Stomach (tissue), 9 donors: ENCODE data around the gene NAV2. TPM values are rescaled to one million over a fixed set of nuclear protein-coding genes. Genes with fewer than 3 reads are reported as not detected.
A peak's percentile ranks its signal among the peaks of the same experiment; 100 is the strongest.

Source experiments
- DNase-seq, 2 donors: peaks; one replicate each; pipeline versions ENCODE4 v3.0.0 to v3.0.0-alpha.2; 2013 to 2019
- H3K27ac ChIP-seq, 5 donors: fragments of 200-600 bp in 4 of 5; sonication (generic) in 4 of 5; one replicate each; pipeline ENCODE4 v1.5.1; 2013 to 2019; ENCODE audit warnings: mild to moderate bottlenecking in 1 of 5, moderate library complexity in 1 of 5
- H3K27me3 ChIP-seq, 3 donors: fragments of 200-600 bp; sonication (generic); one replicate each; pipeline ENCODE4 v1.5.1; 2017 to 2019; ENCODE audit warnings: mixed run types in 1 of 3
- H3K36me3 ChIP-seq, 4 donors: fragments of 200-600 bp; sonication (generic); 1 replicate in 3 of 4; 2 replicates in 1 of 4; pipeline ENCODE4 v1.5.1; 2016 to 2019
- H3K4me1 ChIP-seq, 4 donors: fragments of 200-600 bp; sonication (generic); one replicate each; pipeline ENCODE4 v1.5.1; 2016 to 2019
- H3K4me3 ChIP-seq, 4 donors: fragments of 200-600 bp; sonication (generic) in 3 of 4; one replicate each; pipeline ENCODE4 v1.5.1; 2016 to 2019; ENCODE audit warnings: mild to moderate bottlenecking in 1 of 4
- H3K9me3 ChIP-seq, 4 donors: fragments of 200-600 bp; sonication (generic); one replicate each; pipeline ENCODE4 v1.5.1; 2016 to 2019
- CTCF ChIP-seq, 7 experiments: fragments of 450-650 bp in 4 of 7; fragments of 200-600 bp in 3 of 7; sonication (generic) in 3 of 7; IDR thresholded peaks; one replicate each; pipeline ENCODE4 v1.5.1; 2016 to 2019; ENCODE audit warnings: antibody characterized with exemption in 7 of 7, control low read depth in 2 of 7, mild to moderate bottlenecking in 1 of 7
- EP300 ChIP-seq: sonication (generic); formaldehyde crosslinking; IDR thresholded peaks from one replicate; pipeline ENCODE4 v1.6.1; 2017; ENCODE audit warnings: antibody characterized with exemption
- POLR2A ChIP-seq, 4 donors: fragments of 450-650 bp; IDR thresholded peaks; one replicate each; pipeline ENCODE4 v1.6.1; 2016; ENCODE audit warnings: antibody characterized with exemption in 4 of 4, control low read depth in 2 of 4, mild to moderate bottlenecking in 1 of 4, moderate library complexity in 1 of 4
- POLR2AphosphoS5 ChIP-seq, 3 donors: sonication (generic); formaldehyde crosslinking; IDR thresholded peaks; one replicate each; pipeline ENCODE4 v1.6.1; 2016; ENCODE audit warnings: antibody characterized with exemption in 3 of 3
- WGBS, 5 donors: extraction: QIAGEN DNeasy Blood & Tissue Kit in 3 of 5; methylation state at CpG; one replicate each; pipeline versions ENCODE4 v1.1.5 to v1.1.7; 2013 to 2018; 5-methylcytosine and 5-hydroxymethylcytosine counted together
- intact Hi-C: fragments of 100-400 bp; cut with DNase I; formaldehyde crosslinking; loops from one replicate; pipeline ENCODE4 v1.15.1; 2023; ENCODE audit warnings: low total_unique reads
- polyA plus RNA-seq, 3 donors: library from polyadenylated mRNA; stranded (reverse); fragments of 200-250 nt; gene quantifications; one replicate each; pipeline ENCODE4 v1.2.3, GENCODE V29; 2013
- total RNA-seq, 5 donors: library from RNA; depleted of rRNA; stranded (reverse); fragments of >200 nt; gene quantifications; one replicate each; pipeline versions ENCODE4 v1.1.0 to v1.2.3, GENCODE V29; 2014 to 2016
- donor health status: healthy with polysubstance abuse.
- donor health status: Bipolar disorder and iron deficiency.
- donor health status: healthy.

Gene NAV2
- total and polyA plus RNA-seq, 8 donors: 1.8 to 92.4 (median 7.9) TPM

DNA sequence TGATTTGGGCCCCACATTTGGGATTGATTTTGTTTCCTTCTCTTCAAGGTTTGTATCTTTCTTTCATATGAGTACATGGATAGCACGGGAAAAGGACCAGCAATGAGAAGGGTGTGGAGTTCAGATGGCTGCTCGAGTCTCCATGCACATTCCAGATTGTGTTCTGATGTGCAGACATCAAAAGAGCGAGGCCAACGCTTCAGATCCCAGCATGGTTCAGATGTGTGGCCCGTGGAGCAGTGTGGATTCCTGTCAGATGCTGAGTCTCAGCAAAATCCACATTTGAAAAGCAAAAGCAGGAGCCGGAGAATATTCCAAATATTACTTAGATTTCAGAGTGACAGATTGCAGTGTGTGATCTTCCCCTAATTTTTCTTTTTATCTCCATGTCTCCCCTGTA lies 228.2 kb downstream of the NAV2 start:
- Histone ChIP-seq H3K27me3 (no peaks in the 10 kb centered on the region), H3K36me3 (peaks cover 3 to 49% (median 22%) of the 10 kb centered on the region in 4 donors), H3K27ac (no peak overlapping the region), H3K9me3 (no peaks in the 10 kb centered on the region), H3K4me3 (no peak overlapping the region), H3K4me1 (peaks cover 0 to 10% (median 4%) of the 10 kb centered on the region in 4 donors)
- no peak for DNase-seq
- intact Hi-C loops: no loop called here
- WGBS, 5 donors: 87 to 94% (median 92%) methylated on average over 6 of the region's 6 CpGs
- TF ChIP-seq POLR2AphosphoS5 (IDR thresholded peaks at IDR 0.05): no peak
- no peak for TF ChIP-seq POLR2A (IDR thresholded peaks at IDR 0.05)
- TF ChIP-seq EP300: no peak

DNA sequence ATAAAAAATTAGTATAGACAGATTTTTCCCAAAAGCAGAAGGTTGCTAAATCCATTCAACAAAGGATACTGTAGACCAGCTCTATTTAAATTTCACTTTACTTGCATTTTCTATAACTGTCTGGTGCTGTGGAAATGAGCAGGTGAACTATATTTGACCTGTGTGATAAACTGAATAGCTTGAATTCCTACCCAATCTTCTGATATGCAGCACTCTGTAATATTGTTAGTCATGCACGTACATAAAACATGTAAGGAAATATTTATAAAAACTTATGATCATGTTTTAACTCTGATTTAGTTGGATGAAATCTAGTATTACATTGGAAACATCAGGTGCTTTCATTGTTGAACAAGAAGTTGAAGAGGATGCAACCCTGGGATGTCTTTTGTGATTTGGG lies 234.0 kb downstream of the NAV2 start:
- H3K27ac ChIP-seq: no peak overlapping the region
- 34 to 70% (median 37%) methylated on average over 1 of the region's 1 CpG for WGBS, 5 donors
- no peaks in the 10 kb centered on the region for H3K9me3 ChIP-seq
- no peak overlapping the region for H3K4me3 ChIP-seq
- intact Hi-C loops: no loop called here
- no peak for TF ChIP-seq POLR2A (IDR thresholded peaks at IDR 0.05)
- no peak for TF ChIP-seq EP300
- TF ChIP-seq POLR2AphosphoS5 (IDR thresholded peaks at IDR 0.05): no peak
- no peak for TF ChIP-seq CTCF (IDR thresholded peaks at IDR 0.05)
- peaks cover 15 to 74% (median 43%) of the 10 kb centered on the region in 4 donors for H3K36me3 ChIP-seq
- peaks cover 0 to 9% (median 1%) of the 10 kb centered on the region in 4 donors for H3K4me1 ChIP-seq
- no peaks in the 10 kb centered on the region for H3K27me3 ChIP-seq
- DNase-seq: no peak

DNA sequence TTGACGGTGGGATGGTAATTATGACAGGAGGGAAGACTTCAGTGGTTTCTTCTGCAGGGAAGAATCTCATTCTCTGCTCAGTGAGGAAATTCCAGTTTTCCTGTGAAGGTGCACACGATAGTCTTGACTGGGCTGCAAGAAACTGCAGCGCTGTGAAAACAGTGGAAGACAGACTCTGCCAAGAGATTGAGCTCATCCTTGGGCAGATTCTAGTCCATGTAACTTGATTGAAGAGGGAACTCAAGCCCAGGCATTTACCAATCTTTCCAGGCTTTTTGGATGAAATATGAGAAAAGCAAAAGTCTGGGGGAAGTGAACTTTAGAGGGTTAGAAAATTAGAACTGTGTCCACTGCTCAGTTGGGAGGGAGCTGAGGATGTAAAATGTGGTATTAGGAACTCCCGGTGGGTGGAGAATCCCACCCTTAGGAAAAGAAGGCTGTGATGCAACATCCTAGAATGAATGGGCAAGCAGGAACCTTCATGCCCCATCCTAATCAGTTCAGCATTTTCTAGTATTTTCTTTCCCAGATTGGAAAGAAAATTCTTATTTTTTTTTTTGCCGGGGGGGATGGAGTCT lies 235.0 kb downstream of the NAV2 start:
- H3K4me3 ChIP-seq: no peak overlapping the region
- peaks cover 0 to 19% (median 10%) of the 10 kb centered on the region in 4 donors for H3K4me1 ChIP-seq
- H3K27ac ChIP-seq: no peak overlapping the region
- peaks cover 15 to 64% (median 43%) of the 10 kb centered on the region in 4 donors for H3K36me3 ChIP-seq
- intact Hi-C loops: no loop called here
- H3K27me3 ChIP-seq: no peaks in the 10 kb centered on the region
- WGBS, 5 donors: 68 to 75% (median 74%) methylated on average over 5 of the region's 5 CpGs
- DNase-seq: no peak
- H3K9me3 ChIP-seq: no peaks in the 10 kb centered on the region
- no peak for TF ChIP-seq POLR2A (IDR thresholded peaks at IDR 0.05)
- no peak for TF ChIP-seq EP300
- TF ChIP-seq CTCF (IDR thresholded peaks at IDR 0.05): no peak
- TF ChIP-seq POLR2AphosphoS5 (IDR thresholded peaks at IDR 0.05): no peak

GRCh38 chr11:19949606-19950005 lies 237.0 kb downstream of the NAV2 start:
- Histone ChIP-seq H3K4me3 (no peak overlapping the region), H3K27me3 (no peaks in the 10 kb centered on the region), H3K4me1 (peaks cover 0 to 35% (median 27%) of the 10 kb centered on the region in 4 donors), H3K9me3 (no peaks in the 10 kb centered on the region), H3K27ac (no peak overlapping the region), H3K36me3 (peaks cover 15 to 55% (median 43%) of the 10 kb centered on the region in 4 donors)
- WGBS, 5 donors: 90 to 97% (median 93%) methylated on average over 7 of the region's 7 CpGs
- DNase-seq: no peak
- TF ChIP-seq EP300 (no peak), POLR2A (IDR thresholded peaks at IDR 0.05) (no peak), POLR2AphosphoS5 (IDR thresholded peaks at IDR 0.05) (no peak), CTCF (IDR thresholded peaks at IDR 0.05) (no peak)
- intact Hi-C loops: loop anchor here (5.0 kb wide), 1 partner anchor 178 kb away; no protein-coding TSS in a partner anchor

DNA sequence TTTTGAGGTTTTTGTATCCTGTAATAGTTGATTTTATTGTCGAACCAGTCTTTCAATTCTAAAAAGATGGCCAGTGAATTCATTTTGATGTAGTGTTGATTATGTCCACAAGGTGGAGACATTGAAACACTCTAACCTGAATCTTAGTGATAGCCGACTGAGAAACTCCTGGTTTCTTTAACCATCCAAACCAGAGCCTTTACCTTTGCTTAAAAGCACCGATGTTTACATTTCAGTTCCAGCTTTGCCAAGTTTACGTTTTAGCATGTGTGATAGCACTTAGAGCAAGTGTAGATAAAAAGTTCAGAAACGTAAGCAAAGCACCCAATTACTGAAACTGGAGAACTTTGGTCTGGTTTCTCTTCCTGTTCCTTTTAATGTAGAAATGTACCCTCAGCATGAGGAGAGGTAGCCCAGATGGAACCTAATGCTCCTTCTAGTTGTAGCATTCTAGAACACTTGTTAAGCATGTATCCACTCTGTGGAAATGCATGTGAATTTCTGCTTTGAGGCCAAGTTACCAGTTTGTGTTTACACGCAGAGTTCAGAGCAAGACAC lies 239.0 kb downstream of the NAV2 start:
- Histone ChIP-seq H3K27ac (peak overlapping the region in 3 of 5 donors; percentile 9 to 36 (median 21)), H3K4me3 (no peak overlapping the region), H3K9me3 (no peaks in the 10 kb centered on the region), H3K4me1 (peaks cover 0 to 43% (median 26%) of the 10 kb centered on the region in 4 donors), H3K27me3 (no peaks in the 10 kb centered on the region), H3K36me3 (peaks cover 15 to 42% (median 33%) of the 10 kb centered on the region in 4 donors)
- WGBS, 5 donors: 13 to 17% (median 14%) methylated on average over 6 of the region's 6 CpGs
- peak in 1 of 2 donors; percentile 85 for DNase-seq
- no peak for TF ChIP-seq EP300
- TF ChIP-seq POLR2A (IDR thresholded peaks at IDR 0.05): no peak
- TF ChIP-seq POLR2AphosphoS5 (IDR thresholded peaks at IDR 0.05): peak in 2 of 3 donors; percentile 3 to 48
- TF ChIP-seq CTCF (IDR thresholded peaks at IDR 0.05): peak in 5 of 7 experiments; percentile 34 to 88 (median 56)
- intact Hi-C loops: loop anchor here (5.0 kb wide), 1 partner anchor 176 kb away; no protein-coding TSS in a partner anchor
